OCI-LY7 (cell line): Measurements from ENCODE around the gene TDRD15. TPM values are rescaled to one million over a fixed set of nuclear protein-coding genes. Genes with fewer than 3 reads are reported as not detected.

Experiments used
- BruUV-seq: library from RNA; stranded (reverse); fragments of 400-500 nt; replicated peaks from 2 replicates; lab custom pipeline; 2021; lab: Mats Ljungman, UMichigan
- CTCF ChIA-PET: fragments of 300-600 bp; sonication (Branson Sonifier 250); formaldehyde crosslinking; loops from one replicate; lab custom pipeline; 2022; ENCODE audit warnings: antibody characterized with exemption; ENCODE audit not compliant: unreplicated experiment; lab: Charles Lee
- POLR2A ChIA-PET: fragments of 300-600 bp; sonication (Branson Sonifier 250); formaldehyde crosslinking; loops from one replicate; lab custom pipeline; 2022; ENCODE audit warnings: antibody characterized with exemption; lab: Charles Lee
- DNase-seq: peaks from one replicate; pipeline ENCODE4 v3.0.0-alpha.2; 2015; ENCODE audit warnings: low spot score
- H2AFZ ChIP-seq: fragments of 200-600 bp; sonication (generic), shearing (Covaris generic); 2 replicates; pipeline ENCODE4 v1.6.1; 2014; ENCODE audit warnings: mild to moderate bottlenecking, antibody characterized with exemption, low read length, moderate library complexity
- H3K27ac ChIP-seq: fragments of 200-600 bp; sonication (generic); 2 replicates; pipeline ENCODE4 v1.5.1; 2014; ENCODE audit warnings: mixed run types, low read depth, mild to moderate bottlenecking, moderate library complexity, low read length, inconsistent platforms; ENCODE audit not compliant: poor library complexity, severe bottlenecking
- H3K36me3 ChIP-seq: fragments of 200-600 bp; sonication (generic); 2 replicates; pipeline ENCODE4 v1.6.1; 2014; ENCODE audit warnings: mild to moderate bottlenecking, antibody characterized with exemption, low read length, moderate library complexity, mixed read lengths; ENCODE audit not compliant: insufficient read depth
- H3K4me1 ChIP-seq: fragments of 200-600 bp; sonication (generic); 2 replicates; pipeline ENCODE4 v1.5.1; 2014; ENCODE audit warnings: mild to moderate bottlenecking, low read length; ENCODE audit not compliant: insufficient read depth, poor library complexity, severe bottlenecking
- H3K4me2 ChIP-seq: fragments of 200-600 bp; sonication (generic); 2 replicates; pipeline ENCODE4 v1.6.1; 2014; ENCODE audit warnings: mild to moderate bottlenecking, low read length
- H3K4me3 ChIP-seq: fragments of 200-600 bp; sonication (generic); 2 replicates; pipeline ENCODE4 v1.5.1; 2014; ENCODE audit warnings: mild to moderate bottlenecking, low read depth, low read length; ENCODE audit not compliant: poor library complexity, severe bottlenecking
- H3K79me2 ChIP-seq: fragments of 200-600 bp; sonication (generic); 2 replicates; pipeline ENCODE4 v1.6.1; 2016; ENCODE audit warnings: low read depth, mild to moderate bottlenecking, low read length, moderate library complexity, mixed read lengths; ENCODE audit not compliant: insufficient read depth
- H3K9me2 ChIP-seq: fragments of 200-600 bp; sonication (generic); 2 replicates; pipeline ENCODE4 v1.6.1; 2016; ENCODE audit warnings: mild to moderate bottlenecking, low read length, mixed read lengths; ENCODE audit not compliant: insufficient read depth
- H3K9me3 ChIP-seq: fragments of 200-600 bp; sonication (generic); 2 replicates; pipeline ENCODE4 v1.6.1; 2014; ENCODE audit warnings: mild to moderate bottlenecking, mixed run types, low read length, mixed read lengths
- H4K20me1 ChIP-seq: fragments of 200-600 bp; sonication (generic); 2 replicates; pipeline ENCODE4 v1.6.1; 2014; ENCODE audit warnings: mild to moderate bottlenecking, antibody characterized with exemption, low read length, moderate library complexity, mixed read lengths; ENCODE audit not compliant: insufficient read depth
- EZH2phosphoT487 ChIP-seq: fragments of 200-600 bp; sonication (generic); IDR thresholded peaks from 2 replicates; pipeline ENCODE4 v1.6.1; 2018; ENCODE audit warnings: low read depth, borderline replicate concordance, mild to moderate bottlenecking, mixed run types, antibody characterized with exemption, low read length, moderate library complexity, mixed read lengths
- intact Hi-C: fragments of 100-400 bp; cut with micrococcal nuclease; formaldehyde crosslinking; loops from one replicate; pipeline ENCODE4 v1.10.0; 2022; ENCODE audit not compliant: unreplicated experiment
- total RNA-seq, 2 experiments: library from RNA; depleted of rRNA in 1 of 2; stranded (reverse); fragments of >200 nt in 1 of 2; shearing (Covaris generic) in 1 of 2; gene quantifications; 2 replicates each; pipeline ENCODE4 v1.2.3, GENCODE V29; 2014 to 2022
- TF ChIP-seq, protein P1 (sequence below): fragments of 200-600 bp; sonication (generic); conservative IDR thresholded peaks from 2 replicates; pipeline ENCODE4 v1.5.1; 2014; ENCODE audit warnings: mild to moderate bottlenecking, antibody characterized with exemption, low read length, moderate library complexity, mixed read lengths

Gene TDRD15
- total RNA-seq, 2 experiments from 2014 or later, result not detected

- peak; percentile 57 for DNase-seq
- no peaks in the 10 kb centered on the region for H3K9me3 ChIP-seq
- no peaks in the 10 kb centered on the region for H4K20me1 ChIP-seq
- H3K9me2 ChIP-seq, result no peaks in the 10 kb centered on the region
- no peaks in the 10 kb centered on the region for H3K79me2 ChIP-seq
- no TSS peak for BruUV-seq
- H3K27ac ChIP-seq, result no peak overlapping the region
- CTCF ChIA-PET, result no interaction called here
- POLR2A ChIA-PET, result interaction anchor here (1.3 kb wide), 1 partner anchor 70 kb away, joined by 4 read pairs; no protein-coding TSS in a partner anchor
- intact Hi-C loops, result loop anchor here (1.0 to 5.0 kb wide), 2 partner anchors 75 to 456 kb away; no protein-coding TSS in a partner anchor
- H2AFZ ChIP-seq, result no peak overlapping the region
- H3K4me3 ChIP-seq, result no peak overlapping the region
- no peak overlapping the region for H3K4me2 ChIP-seq
- H3K36me3 ChIP-seq, result no peaks in the 10 kb centered on the region
- no peak for TF ChIP-seq EZH2phosphoT487
- TF ChIP-seq, protein P1, sequence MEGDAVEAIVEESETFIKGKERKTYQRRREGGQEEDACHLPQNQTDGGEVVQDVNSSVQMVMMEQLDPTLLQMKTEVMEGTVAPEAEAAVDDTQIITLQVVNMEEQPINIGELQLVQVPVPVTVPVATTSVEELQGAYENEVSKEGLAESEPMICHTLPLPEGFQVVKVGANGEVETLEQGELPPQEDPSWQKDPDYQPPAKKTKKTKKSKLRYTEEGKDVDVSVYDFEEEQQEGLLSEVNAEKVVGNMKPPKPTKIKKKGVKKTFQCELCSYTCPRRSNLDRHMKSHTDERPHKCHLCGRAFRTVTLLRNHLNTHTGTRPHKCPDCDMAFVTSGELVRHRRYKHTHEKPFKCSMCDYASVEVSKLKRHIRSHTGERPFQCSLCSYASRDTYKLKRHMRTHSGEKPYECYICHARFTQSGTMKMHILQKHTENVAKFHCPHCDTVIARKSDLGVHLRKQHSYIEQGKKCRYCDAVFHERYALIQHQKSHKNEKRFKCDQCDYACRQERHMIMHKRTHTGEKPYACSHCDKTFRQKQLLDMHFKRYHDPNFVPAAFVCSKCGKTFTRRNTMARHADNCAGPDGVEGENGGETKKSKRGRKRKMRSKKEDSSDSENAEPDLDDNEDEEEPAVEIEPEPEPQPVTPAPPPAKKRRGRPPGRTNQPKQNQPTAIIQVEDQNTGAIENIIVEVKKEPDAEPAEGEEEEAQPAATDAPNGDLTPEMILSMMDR, result peak; percentile 85
- H3K4me1 ChIP-seq, result peaks cover 7% of the 10 kb centered on the region
Measured at GRCh38 chr2:21118302-21118920, 5.4 kb upstream of the TDRD15 start.

GRCh38 chr2:21131861-21132260 is 8.1 kb downstream of the TDRD15 start:
- Histone ChIP-seq H3K9me3 (no peaks in the 10 kb centered on the region), H3K36me3 (no peaks in the 10 kb centered on the region), H3K79me2 (no peaks in the 10 kb centered on the region), H3K4me3 (no peak overlapping the region), H4K20me1 (no peaks in the 10 kb centered on the region), H3K4me1 (no peaks in the 10 kb centered on the region), H3K9me2 (no peaks in the 10 kb centered on the region; the same call in 1 of the 2 replicates), H3K4me2 (no peak overlapping the region), H2AFZ (no peak overlapping the region), H3K27ac (no peak overlapping the region)
- POLR2A ChIA-PET, result no interaction called here
- DNase-seq, result no peak
- intact Hi-C loops, result no loop called here
- no peak for TF ChIP-seq EZH2phosphoT487
- TF ChIP-seq, protein P1, result no peak
- no TSS peak for BruUV-seq
- CTCF ChIA-PET, result no interaction called here

- no peaks in the 10 kb centered on the region for H3K9me2 ChIP-seq
Measured at GRCh38 chr2:21135585-21135984, 11.8 kb downstream of the TDRD15 start.

More at GRCh38 chr2:21135585-21135984, 11.8 kb downstream of the TDRD15 start:
- H3K4me3 ChIP-seq, result no peak overlapping the region
- H3K9me3 ChIP-seq, result no peaks in the 10 kb centered on the region
- intact Hi-C loops, result no loop called here
- TF ChIP-seq EZH2phosphoT487, result no peak
- TF ChIP-seq, protein P1, result no peak
- H3K36me3 ChIP-seq, result no peaks in the 10 kb centered on the region
- ChIA-PET CTCF (no interaction called here), POLR2A (no interaction called here)
- H3K79me2 ChIP-seq, result no peaks in the 10 kb centered on the region
- H3K4me2 ChIP-seq, result no peak overlapping the region
- DNase-seq, result no peak
- no peaks in the 10 kb centered on the region for H3K4me1 ChIP-seq
- no peak overlapping the region for H3K27ac ChIP-seq
- BruUV-seq, result no TSS peak
- H4K20me1 ChIP-seq, result no peaks in the 10 kb centered on the region
- H2AFZ ChIP-seq, result no peak overlapping the region
